Activated naive CD4-positive, alpha-beta T cell treated with anti-CD3 and anti-CD28 coated beads, Interleukin-2, amount 50 U/mL, for 16 hours (primary cell): ENCODE measurements around the gene ZNF786.
"Not testable (repeated sequence)": the region's sequence is repeated elsewhere in the genome, so short reads cannot be mapped to it uniquely, and the experiment has no call there.

Experiments used
- DNase-seq: peaks from one replicate; pipeline ENCODE4 v3.0.0-alpha.2; 2020

Gene ZNF786, protein sequence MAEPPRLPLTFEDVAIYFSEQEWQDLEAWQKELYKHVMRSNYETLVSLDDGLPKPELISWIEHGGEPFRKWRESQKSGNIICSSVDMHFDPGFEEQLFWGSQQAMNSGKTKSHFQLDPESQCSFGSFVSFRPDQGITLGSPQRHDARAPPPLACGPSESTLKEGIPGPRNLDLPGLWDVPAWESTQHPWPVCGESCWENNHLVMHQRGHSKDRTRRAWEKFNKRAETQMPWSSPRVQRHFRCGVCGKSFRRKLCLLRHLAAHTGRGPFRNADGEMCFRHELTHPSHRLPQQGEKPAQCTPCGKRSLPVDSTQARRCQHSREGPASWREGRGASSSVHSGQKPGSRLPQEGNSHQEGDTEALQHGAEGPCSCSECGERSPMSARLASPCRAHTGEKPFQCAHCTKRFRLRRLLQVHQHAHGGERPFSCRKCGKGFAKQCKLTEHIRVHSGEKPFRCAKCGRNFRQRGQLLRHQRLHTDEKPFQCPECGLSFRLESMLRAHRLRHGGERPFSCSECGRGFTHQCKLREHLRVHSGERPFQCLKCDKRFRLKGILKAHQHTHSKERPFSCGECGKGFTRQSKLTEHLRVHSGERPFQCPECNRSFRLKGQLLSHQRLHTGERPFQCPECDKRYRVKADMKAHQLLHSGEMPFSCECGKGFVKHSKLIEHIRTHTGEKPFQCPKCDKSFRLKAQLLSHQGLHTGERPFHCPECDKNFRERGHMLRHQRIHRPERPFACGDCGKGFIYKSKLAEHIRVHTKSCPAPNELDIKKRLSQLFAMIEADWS

DNA sequence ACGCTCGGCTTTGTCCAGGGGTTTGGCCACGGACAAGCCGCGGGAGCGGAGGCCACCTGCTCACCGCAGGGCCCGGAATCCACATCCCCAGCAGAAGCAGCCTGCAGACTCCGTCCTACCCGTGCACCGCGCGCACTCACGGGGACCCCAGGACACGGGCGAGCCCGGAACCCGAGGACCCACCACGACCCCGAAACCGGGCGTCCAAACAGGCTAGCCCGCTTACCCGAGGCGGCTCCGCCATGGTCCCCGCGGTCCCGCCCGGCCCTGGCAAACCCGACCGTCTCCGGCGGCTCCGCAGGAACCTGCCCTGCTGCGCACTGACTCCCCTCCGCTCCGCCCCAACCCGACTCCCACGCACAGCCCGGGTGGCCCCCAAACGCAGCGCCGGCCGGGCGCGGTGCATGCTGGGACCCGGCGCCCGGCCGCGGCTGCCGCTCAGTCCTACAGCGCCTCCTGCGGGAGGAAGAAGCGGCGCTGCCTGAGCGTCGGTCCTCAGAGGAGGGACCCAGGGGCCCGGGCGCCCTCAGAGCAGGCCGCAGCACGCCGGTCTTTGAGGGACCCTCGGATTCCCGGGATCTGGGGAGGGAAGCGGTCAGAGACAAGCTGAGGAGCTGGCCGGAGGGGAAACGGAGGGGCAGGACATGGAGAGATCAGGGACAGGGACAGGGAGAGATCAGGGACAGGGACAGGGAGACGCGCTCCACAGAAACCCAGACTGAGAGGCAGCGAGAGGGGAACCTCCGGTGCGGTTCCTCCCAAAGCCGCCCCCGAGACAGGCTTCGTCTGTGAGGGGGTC is at the start of gene ZNF786:
Gene ZNF786, minus strand, starts transcription at position 322 of the 799 bp plus-strand sequence. Its CDS starts 78 bp downstream, at position 244.
- DNase-seq = peak; percentile 97

DNA sequence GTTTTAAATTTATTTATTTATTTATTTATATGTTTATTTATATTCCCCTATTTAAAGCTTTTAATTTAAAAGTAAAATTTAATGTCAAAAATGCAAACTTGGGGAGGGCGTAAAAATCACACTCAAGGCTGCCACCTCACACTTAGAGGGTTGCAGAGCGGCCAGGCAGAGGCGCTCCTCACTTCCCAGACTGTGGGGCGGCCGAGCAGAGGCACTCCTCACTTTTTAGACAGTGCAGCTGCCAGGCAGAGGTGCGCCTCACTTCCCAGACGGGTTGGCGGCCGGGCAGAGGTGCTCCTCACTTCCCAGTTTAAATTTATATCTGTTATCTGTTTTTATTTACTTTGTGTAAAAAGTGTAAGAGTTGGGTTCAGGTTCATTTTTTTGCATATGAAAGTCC is 45.6 kb upstream of the ZNF786 start:
- DNase-seq = no peak

DNA sequence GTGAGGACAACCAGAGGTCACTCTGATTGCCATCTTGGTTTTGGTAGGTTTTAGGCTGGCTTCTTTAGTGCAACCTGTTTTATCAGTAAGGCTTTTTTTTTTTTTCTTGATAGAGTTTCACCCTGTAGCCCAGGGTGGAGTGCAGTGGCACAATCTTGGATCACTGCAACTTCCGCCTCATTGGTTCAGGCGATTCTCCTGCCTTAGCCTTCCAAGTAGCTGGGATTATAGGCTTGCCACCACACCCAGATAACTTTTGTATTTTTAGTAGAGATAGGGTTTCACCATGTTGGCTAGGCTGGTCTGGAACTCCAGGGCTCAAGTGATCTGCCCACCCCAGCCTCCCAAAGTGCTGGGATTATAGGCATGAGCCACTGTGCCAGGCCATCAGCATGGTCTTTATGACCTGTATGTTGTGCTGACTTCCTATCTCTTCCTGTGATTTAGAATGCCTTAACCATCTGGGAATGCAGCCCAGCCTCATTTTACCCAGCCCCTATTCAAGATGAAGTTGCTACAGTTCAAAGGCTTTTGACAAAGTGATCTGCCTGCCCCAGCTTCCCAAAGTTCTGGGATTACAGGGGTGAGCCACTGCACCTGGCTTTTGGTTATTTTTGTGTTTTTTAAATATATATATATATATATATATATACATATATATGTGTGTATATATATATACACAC is 42.7 kb upstream of the ZNF786 start:
- DNase-seq = no peak

DNA sequence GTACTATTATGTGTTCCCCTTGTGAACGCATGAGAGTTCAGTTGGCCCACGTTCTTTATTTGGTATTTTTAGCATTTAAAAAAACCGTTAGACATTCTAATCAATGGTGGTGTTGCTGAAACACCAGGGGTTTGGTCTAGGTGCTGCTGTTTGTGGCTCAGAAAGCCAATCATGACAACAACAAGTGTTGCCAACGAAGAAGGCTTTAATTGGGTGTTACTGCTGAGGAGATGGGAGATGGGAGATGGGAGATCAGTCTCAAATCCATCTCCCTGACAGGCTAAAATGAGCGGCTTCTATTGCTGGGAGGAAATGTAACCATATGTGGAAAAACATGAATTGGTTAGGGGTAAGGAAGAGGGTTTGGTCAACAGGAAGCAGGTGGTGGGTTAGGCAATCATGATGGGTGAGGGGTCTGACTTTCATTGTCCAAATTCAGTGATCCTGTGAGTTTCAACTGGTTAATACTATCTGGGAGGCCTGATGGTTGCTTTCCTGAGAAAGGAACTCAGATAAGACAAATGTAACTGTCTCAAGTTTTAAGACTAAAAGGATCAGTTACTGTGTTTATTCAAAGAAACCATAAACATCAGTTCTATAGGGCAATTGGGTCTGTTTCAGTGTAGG is 40.2 kb upstream of the ZNF786 start:
- DNase-seq = no peak

DNA sequence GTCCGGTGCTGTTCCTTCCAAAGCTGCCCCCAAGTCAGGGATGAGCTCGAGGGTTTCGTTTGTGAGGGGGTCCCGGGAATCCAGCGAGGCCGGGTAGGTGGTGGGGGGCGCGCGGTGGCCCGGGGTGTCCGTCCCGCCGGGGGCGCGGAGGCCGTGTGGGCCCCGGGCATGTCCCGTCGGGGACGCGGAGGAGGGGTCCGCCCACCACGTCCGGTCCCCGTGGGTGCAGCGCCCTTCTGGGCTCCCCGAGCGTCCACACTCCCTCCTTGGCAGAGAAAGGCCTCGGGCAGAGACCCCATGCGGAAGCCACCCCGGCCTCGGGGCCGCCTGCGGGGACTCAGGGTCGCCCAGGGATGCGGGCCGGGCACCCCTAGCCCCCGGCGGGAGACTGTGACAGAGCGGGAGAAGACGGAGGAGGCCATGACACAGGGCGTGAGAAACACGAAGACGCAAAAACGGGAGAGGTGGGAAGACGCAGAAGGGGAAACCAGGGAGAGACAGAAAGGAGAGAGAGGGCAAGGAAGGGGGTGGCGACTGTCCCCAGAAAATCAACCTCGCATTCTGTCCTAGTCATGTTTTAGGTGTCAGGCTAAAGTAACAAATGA is 36.2 kb upstream of the ZNF786 start:
- peak; percentile 73 for DNase-seq

DNA sequence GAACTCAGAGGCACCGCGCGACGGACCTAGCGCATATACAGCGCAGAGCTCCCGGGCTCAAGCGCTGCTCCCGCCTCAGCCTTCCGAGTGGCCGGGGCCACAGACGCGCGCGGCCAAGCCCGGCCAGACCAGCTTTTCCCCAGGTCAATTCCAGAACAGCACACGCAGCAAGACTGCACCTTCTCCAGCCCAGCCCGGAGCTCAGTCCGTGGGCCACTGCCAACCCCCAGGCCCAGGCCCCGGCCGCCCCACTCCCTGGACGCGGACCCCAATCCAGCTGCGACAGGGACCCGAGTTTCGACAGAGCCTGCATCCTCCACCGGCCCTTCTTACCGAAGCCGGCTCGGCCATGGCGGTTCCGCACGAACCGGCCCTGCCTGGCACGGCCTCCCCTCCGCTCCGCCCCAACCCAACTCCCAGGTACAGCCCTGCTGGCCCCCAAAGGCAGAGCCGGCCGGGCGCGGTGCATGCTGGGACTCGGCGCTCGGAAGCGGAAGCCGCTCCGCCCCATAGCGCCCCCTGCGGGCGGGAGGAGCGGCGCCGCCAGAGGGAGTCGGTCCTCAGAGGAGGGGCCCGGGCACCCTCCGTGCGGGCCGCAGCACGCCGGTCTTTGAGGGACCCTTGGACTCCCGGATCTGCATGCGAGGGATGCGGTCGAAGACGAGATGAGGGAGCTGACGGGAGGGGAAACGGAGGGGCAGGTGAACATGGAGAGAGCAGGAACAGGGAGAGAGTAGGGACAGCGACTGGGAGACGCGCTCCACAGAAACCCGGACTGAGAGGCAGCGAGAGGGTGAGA is 35.5 kb upstream of the ZNF786 start, which contains the start of gene ZNF425:
Gene ZNF425, minus strand, starts transcription at position 462 of the 799 bp plus-strand sequence. Its CDS starts 111 bp downstream, at position 351.
- DNase-seq = peak; percentile 95

DNA sequence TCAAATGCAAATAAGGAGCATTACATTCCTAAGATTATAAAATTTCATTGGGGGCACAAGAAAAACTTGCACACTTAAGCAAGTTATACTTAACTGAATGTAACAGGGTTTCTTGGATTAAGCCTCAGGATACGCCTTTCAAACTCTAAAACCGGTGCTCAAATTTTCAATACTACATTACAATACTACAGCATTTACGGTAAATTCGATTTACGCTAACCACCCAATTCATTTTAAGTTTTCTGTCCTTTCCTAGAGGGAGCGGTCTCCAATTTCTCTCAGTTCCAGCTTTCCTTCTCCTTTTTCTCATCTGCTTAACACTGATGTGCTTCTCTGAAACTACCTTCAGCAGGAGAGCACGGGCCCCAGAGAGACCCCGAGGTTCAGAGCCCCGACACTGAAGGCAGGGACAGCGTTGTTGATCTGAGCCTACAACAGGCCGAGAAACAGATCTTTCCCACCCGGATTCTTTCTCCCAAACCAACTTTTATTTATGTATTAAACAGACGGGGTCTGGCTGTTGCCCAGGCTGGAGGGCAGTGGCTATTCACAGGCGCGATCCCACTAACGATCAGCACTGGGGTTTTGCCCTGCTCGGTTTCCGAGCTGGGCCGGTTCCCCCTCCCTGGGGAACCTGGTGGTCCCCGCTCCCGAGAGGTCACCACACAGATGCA is 34.8 kb upstream of the ZNF786 start:
- DNase-seq = no peak

DNA sequence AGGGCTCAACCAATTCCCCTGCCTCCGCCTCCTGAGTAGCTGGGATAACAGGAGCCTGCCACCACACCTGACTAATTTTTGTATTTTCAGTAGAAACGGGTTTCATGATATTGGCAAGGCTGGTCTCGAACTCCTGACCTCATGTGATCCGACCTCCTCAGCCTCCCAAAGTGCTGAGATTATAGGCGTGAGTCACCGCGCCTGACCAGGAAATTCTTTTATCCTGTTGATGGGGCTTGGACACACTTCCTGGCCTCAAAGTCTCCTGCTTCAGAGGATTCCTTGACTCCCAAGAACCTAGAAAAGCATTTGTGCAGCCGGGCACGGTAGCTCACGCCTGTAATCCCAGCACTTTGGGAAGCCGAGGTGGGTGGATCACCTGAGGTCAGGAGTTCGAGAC is 19.5 kb upstream of the ZNF786 start:
- DNase-seq = no peak

DNA sequence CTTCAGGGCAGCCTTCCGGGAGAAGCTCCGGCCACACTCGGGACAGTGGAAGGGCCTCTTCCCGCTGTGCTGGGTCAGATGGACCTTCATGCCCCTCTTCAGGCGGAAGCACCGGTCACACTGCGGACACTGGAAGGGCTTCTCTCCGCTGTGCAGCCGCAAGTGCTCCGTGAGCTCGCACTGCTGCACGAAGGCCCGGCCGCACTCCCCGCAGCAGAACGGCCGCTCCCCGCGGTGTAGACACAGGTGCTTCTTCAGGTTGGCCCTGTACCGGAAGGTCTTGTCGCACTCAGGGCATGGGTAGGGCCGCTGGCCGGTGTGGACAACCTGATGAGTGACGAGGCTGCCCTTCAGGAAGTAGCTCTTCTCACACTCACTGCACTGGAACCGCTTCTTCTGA is 14.2 kb upstream of the ZNF786 start:
- no peak for DNase-seq

DNA sequence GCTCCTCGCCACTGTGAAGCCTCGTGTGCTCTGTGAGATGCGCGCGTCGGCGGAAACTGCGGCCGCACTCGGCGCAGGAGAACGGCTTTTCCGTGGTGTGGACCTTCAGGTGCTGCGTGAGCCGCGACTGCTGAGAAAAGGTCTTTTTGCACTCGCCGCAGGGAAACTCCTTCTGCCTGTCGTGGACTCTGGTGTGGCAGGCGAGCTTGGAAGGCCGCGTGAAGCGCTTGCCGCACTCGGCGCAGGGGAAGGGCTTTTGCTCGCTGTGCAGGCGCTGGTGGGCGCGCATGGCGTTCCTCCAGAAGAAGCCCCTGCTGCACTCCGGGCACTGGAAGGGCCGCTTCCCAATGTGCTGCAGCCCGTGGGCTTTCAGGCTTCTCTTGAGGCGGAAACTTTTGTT is 13.7 kb upstream of the ZNF786 start:
- no peak for DNase-seq

DNA sequence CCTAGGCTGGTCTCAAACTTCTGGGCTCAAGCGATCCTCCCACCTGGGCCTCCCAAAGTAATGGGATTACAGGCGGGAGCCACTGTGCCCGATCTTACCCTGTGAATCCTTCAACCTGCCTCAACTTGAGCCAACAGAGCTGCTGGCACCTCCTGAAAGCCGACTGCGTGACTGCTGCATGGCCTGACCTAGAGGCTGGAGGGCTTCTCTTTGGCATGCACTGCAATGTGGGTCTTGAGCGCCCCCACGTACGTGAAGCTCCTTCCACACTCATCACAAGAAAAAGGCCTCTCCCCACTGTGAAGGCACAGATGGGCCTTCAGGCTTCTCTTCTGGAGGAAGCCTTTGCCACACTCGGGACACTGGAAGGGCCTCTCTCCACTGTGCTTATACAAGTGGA is 12.9 kb upstream of the ZNF786 start:
- DNase-seq = no peak

DNA sequence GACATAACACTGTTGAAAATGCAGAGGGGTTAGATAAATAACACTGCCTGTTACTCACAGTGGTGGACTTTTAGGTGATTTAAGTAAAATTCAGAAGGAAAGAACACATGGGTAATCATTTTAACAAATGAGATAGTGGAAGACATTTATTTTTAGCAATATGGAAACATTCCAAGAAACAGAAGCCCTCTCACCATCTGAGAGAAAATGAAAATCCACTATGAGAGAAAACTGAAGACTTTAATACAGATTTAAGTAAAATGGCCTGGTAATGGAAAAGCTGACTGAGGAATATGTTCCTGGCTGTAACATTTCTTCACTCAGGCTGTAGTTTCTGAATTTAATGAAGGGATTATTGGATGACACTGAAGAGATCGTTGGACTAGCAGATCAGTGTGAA is 12.1 kb upstream of the ZNF786 start:
- DNase-seq = no peak

DNA sequence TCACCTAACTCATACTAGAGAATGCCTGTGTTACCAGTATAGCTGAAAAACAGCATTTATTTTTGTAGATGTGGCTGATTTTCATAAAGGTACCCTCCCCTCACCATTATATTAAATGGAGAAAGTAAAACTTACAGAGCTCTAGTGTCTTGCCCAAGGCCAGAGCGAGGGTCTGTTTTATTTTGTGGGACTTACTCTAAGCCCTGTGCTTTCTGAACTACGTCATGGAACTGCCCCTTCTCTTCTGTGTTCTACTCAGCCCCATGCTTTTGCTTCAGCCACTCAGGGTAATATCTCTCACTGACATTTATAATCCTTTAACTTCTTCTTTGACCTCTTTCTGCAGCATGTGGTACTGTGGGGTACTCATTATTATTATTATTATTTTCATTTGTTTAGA is 10.3 kb upstream of the ZNF786 start:
- DNase-seq = no peak

DNA sequence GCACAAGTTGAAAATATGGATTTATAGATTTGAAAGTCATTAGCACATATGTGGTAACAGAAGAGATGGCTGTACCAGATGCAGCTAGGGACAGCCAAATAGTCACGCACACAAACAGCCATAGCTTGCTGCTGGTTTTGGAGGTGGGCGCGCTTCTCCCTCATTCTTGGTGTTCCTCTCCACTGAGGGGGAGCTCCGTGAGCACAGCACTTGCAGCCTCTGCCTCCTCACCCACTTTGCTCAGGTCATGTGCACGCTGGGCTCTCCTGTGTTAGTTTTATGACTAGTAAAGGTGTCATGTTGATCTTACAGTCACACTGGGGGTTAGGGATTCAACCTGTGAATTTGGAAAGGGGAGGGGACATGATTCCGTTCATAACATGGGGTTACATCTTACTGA is 8.5 kb upstream of the ZNF786 start:
- DNase-seq = no peak

DNA sequence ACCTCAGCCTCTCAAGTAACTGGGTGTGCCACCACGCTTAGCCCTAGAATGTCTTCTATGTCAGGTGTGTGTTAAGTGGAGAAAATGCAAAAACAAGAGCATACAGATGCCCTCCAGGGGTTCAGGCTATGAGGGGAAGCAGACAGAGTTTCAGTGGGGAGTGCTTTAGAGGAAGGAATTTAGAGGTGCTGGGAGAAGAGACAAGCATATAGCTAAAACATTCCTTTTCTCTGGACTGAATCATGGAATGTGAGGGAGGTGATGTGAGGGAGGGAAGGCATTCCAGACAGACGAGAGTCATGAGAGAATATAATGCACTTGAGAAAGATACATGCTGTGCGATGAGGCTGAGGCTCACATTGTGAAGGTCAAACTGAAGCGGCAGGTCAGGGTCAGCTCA is 6.6 kb upstream of the ZNF786 start:
- DNase-seq = no peak

DNA sequence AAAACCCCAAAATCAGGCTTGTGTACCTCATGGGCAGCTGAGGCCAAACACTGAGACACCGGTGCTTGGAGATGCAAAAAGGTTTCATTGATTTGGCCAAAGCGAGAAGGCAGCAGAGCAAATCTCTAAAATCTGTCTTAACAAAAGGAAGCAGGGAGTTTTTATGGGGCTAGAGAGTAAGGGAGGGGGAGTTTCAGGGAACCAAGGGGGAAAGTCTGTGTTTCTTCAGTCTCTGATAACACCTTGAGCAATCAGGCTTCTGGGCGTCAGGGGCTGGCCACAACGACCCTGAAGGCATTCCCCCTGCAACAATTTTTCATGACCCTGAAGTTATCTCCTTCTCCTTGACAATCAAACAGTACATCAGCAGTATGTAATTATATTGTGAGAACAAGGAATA is 2.7 kb upstream of the ZNF786 start:
- DNase-seq = no peak

DNA sequence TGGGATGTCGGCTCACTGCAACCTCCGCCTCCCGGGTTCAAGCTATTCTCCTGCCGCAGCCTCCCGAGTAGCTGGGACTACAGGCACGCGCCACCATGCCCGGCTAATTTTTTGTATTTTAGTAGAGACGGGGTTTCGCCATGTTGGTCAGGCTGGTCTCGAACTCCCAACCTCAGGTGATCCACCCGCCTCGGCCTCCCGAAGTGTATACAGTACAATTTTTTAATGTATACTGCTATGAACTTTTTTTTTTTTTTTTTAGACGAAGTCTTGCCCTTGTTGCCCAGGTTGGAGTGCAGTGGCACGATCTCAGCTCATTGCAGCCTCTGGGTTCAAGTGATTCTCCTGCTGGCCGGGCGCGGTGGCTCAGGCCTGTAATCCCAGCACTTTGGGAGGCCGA is 1.7 kb upstream of the ZNF786 start:
- DNase-seq = not testable (repeated sequence)

DNA sequence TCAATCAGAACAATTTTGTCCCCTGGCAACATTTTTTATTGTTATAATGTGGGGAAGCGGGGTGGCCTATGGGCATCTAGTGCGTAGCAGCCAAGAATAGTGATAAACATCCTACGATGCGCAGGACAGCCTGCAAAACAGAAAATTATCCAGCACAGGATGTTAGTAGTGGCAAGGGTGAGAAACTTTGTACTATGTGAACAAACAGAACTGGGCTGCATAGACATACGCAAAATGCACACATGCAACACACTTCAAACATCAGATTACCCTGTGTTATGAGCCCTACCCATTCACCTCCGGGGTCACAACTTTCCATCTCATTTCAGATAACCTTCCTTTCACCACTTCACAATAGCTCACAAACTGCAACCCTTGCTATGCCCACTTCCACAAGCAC is 3.1 kb downstream of the ZNF786 start:
- DNase-seq = no peak

DNA sequence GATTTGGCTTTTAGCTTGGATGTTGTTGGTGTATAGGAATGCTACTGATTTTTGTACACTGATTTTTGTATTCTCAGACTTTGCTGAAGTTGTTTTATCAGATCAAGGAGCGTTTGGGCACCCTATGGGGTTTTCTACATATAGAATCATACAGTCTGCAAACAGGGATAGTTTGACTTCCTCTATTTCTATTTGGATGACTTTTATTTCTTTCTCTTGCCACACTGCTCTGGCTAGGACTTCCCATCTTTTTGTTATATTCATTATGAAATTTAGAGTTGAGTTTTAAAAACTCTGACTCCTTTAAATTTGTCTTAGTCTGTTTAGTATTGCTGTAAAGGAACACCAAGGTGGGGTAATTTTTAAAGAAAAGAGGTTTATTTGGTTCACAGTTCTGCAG is 4.7 kb downstream of the ZNF786 start:
- DNase-seq = no peak

DNA sequence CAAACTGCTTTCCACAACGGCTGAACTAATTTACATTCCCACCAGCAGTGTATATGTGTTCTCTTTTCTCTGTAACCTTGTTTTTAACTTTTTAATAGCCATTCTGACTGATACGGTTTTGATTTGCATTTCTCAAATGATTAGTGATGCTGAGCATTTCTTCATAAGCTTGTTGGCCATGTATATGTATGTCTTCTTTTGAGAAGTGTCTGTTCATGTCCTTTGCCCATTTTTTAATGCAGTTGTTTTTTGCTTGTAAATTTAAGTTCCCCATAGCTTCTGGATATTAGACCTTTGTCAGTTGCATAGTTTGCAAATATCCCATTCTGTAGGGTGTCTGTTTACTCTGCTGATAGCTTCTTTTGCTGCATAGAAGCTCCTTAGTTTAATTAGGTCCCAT is 6.1 kb downstream of the ZNF786 start:
- no peak for DNase-seq
